Left kidney (tissue), 2 donors: ENCODE data around the gene IFT122. TPM values are rescaled to one million over a fixed set of nuclear protein-coding genes. Genes with fewer than 3 reads are reported as not detected.

Experiments
- DNase-seq: peaks from one replicate; pipeline ENCODE4 v3.0.0-alpha.2; 2013
- polyA plus RNA-seq: library from polyadenylated mRNA; unstranded; fragments of 120-200 nt; gene quantifications from one replicate; pipeline ENCODE4 v1.2.1, GENCODE V29; 2013; ENCODE audit not compliant: insufficient read length

Gene IFT122
- polyA plus RNA-seq, 1 donor, result 79.0 TPM

- DNase-seq, result no peak
Observed at GRCh38 chr3:129415830-129416229, 24.2 kb upstream of the IFT122 start.

DNA sequence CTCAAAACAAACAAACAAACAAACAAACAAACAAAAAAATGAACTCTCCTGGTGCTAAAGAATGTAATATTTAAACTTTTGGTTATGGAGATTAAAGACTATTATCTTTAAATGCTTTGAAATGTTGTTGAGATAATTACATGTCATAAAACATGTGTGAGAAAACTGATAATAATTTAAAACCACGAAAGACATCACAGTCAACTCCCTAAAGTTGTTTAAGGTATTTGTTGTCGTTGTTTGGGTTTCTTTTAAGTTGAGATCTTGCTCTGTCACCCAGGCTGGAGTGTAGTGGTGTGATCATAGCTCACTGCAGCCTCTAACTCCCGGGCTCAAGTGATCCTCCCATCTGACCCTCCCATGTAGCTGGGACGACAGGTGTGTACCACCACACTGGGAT, 23.6 kb upstream of the IFT122 start:
- DNase-seq, result no peak

DNA sequence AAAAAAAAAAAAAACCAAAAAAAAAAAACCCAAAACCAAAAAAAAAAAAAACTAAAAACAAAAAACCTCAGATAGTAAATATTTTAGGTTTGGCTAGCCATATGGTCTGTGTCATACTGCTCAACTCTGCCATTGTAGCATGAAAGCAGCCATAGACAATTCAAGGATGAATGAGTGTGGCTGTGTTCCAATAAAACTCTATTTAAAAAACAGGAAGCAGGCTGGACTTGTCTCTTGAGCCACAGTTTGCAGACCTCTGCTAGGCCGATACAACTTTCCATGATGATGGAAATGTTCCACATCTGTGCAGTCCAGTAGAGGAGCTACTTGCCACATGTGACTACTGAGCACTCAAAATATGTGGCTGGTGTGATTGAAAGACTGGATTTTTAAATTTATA, 22.7 kb upstream of the IFT122 start:
- peak; percentile 61 for DNase-seq

- no peak for DNase-seq
Observed at GRCh38 chr3:129418041-129418973, 21.7 kb upstream of the IFT122 start.

- no peak for DNase-seq
Observed at GRCh38 chr3:129419476-129419875, 20.5 kb upstream of the IFT122 start.

DNA sequence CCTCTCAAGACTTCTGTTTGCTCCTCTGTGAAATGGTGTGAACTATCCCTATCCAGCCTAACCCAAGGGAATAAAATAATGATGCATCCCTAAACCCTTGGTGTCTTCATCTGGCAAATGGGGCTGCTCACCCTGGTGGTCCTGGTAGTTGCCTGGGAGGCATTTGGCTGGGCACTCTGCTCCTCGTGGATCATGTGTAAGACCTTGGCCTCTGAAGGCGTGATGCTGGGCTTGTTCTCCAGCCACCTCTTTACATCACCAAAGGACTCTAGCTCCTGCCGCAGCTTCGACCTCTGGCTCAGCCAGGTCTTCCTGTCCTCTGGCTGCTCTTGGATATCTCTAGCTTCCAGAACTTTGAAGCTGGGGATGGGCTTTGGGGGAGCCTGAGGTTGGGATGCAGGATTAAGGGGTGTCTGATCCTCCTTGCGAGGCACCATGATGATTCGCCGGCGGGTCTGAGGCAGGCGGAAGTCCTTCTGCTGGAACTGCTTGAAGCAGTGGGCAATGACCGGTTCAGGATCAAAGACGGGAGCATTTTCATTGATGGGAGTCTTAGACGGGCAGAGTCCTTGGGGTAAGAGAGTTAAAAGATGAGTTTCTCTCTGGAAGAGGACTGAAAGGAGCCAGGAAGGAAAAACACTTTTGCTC, 18.7 kb upstream of the IFT122 start:
- DNase-seq, result no peak

DNA sequence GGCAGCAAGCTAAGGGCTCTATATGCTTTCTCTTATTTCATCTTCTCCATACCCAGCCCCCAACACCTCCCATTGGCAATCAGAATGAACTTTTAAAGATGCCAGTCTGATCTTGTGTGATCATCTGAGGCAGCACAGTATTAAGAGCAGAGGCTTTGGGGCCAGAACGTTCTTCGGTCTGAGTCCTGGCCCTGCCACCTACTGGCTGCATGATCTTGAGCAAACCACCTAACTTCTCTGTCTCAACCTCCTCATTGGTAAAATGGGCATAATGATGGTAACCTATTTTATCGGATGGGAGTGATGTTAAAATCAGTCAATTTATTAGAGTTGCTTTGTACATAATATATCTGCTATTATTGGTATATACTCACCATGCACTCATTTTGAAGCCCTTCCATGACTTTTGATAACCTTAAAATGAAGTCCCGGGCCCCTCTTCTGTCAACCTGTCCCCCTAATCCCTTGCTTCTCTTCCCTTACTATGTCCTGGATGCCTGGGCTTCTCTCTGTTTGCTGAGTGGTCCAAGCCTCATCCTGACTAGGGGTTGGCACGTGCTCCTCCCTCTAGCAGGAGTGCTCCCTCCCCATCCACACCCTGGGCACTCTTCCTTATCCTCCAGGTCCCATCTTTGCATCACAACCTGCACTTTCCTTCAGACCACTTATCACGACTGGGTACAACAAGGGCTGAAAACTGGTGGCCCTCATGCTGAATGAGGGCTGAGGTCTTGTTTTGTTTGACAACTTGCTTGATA, 17.9 kb upstream of the IFT122 start:
- no peak for DNase-seq

- no peak for DNase-seq
Observed at GRCh38 chr3:129422897-129423296, 17.1 kb upstream of the IFT122 start.

DNA sequence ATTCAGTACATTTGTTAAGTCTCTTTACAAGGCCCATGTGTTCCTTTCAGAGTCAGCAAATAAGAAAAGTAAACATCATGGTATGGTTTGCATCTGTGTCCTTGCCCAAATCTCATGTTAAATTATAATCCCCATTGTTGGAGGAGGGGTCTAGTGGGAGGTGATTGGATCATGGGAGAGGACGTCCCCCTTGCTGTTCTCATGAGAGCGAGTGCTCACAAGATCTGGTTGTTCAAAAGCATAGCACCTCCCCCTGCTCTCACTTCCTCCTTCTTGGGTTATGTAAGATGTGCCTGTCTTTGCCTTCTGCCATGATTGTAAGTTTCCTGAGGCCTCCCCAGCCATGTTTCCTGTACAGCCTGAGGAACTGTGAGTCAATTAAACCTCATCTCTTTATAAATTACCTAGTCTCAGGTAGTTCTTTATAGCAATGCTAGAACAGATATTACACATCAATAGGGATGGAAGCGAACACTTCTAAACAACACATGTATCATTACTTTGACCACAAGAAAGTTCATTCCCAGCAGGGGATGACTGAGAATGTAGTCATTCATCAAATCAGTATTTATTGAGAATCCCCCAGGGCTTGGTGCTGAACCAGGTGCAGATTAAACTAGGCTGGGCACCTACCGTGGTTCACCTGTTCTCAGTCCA, 15.7 kb upstream of the IFT122 start:
- no peak for DNase-seq

GRCh38 chr3:129425213-129425612, 14.8 kb upstream of the IFT122 start:
- DNase-seq, result no peak

- no peak for DNase-seq
Observed at GRCh38 chr3:129425619-129426018, 14.4 kb upstream of the IFT122 start.

GRCh38 chr3:129428007-129428375, 12.0 kb upstream of the IFT122 start:
- no peak for DNase-seq

DNA sequence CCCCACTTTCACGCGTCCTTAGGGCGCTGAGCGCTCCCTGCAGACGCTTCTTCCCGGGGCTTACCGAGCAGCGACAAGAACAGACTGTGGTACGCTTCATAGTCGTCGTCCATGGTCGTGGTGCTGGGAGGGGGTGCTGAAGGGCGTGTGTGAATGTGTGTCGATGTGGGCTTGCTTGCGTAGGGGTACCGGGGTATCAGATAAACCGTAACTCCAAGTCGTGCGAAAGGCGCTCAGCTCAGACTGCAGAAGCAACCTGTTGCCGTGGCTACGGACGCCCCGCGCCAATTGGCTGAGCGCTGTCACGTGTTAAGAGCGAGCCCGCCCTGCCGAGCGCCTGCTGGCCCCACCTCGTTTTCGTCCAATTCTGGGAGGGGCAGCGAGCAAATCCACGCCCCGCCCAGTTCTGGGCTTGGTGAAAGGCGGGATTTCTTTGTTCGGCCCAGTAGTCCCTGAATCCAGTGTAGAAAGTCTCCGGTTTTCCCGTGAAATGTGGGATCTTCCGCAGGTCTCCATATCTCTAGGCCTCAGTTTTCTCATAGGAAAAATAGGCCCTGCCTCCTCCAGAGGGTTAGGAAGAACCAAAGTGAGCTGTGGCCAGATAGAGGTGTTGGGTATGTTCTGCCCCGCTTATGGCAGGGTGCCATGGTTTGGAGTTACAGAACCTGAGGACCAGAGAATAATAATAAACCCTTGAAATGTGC, 11.5 kb upstream of the IFT122 start, which contains the start of gene EFCAB12:
Gene EFCAB12, minus strand, starts transcription at position 261 of the 704 bp plus-strand sequence. Its CDS starts 148 bp downstream, at position 113.
- peak; percentile 90 for DNase-seq

- no peak for DNase-seq
Observed at GRCh38 chr3:129429080-129429451, 11.0 kb upstream of the IFT122 start.

GRCh38 chr3:129429602-129430001, 10.4 kb upstream of the IFT122 start:
- no peak for DNase-seq

GRCh38 chr3:129432036-129432435, 8.0 kb upstream of the IFT122 start:
- no peak for DNase-seq

DNA sequence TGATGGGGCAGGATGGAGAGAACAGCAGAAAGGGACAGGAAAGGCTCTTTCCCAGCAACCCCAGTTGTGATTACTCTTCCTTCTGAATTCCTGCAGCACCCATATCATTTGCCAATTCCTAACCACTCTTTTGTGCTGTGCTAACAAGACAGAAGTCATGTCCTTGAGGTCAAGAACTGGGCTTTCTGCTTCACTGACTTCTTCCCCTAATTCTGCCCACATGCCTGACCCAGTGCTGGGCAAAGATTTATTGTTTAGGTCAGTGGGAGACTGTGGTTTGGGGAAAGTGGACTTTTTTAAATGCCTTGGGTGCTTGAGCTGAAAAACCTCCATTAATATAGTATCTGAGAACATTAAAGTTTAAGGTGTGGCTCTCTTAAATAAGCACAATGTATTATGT, 7.4 kb upstream of the IFT122 start:
- no peak for DNase-seq

- no peak for DNase-seq
Observed at GRCh38 chr3:129433565-129433964, 6.5 kb upstream of the IFT122 start.

DNA sequence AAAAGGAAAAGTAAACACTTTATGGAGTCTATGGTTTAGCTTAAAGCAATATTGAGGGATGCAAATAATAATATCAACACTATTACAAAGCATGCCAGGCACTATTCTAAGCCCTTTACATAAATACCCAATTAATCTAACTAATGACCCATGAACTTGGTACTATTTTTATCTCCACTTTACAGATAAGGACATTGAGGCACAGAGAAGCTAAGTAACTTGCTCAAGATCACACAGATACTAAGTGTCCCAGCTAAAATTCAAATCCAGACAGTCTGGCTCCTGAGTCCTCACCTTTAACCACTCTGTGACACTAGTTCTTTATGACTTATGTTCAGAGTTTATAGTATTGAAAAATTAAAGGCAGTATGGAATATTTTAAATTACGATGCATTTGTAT, 5.9 kb upstream of the IFT122 start:
- no peak for DNase-seq

- no peak for DNase-seq
Observed at GRCh38 chr3:129435367-129435766, 4.7 kb upstream of the IFT122 start.

DNA sequence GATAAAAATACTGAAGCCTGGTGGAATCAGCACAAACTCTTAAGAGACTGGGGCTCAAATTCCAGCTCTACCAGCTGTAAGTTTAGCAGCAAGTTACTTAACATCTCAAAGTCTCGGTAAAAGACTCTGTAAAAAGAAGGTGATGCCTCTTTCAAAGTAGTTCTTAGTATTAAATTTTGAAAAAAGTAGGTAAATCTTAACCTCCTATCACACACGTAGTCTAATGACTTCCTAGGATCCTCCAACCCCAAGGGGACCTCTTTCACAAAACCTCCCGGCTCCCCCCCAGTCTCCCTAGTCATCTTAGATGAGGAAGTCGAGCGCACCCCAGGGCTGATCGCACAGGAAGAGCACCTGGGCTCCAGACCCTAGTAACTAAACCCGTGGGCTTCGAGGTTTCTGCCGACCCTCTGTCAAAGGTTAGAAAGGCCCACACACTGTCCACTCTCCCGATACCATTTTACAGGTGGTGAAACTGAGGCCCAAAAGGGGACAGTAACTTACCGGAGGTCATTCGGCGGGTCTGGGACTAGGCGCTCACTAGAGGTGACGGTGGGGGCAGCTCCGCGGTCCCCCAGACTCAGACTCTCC, 703 bp upstream of the IFT122 start:
- DNase-seq, result no peak
